ENCODE results near the gene DSG3. TPM values are rescaled to one million over a fixed set of nuclear protein-coding genes. Genes with fewer than 3 reads are reported as not detected.

The DSG3 gene
- total and polyA plus RNA-seq, 12 donors: 0.04 to 0.17 (median 0.08) TPM; not detected in 9

- Histone ChIP-seq H3K27me3 (peaks cover 4% of the 10 kb centered on the region), H3K36me3 (replicated peaks in 1 of 2) (no peaks in the 10 kb centered on the region), H3K9me3 (replicated peaks in 1 of 3) (no peaks in the 10 kb centered on the region), H3K27ac (no peak overlapping the region), H3K4me3 (no peak overlapping the region), H3K4me1 (replicated peaks in 1 of 2) (no peaks in the 10 kb centered on the region)
- TF ChIP-seq POLR2A (IDR thresholded peaks at IDR 0.05) (no peak), CTCF (IDR thresholded peaks at IDR 0.05) (no peak)
- WGBS, 4 donors: 57 to 70% (median 61%) methylated on average over 2 of the region's 2 CpGs
- intact Hi-C loops (cut with DNase I): no loop called here
- no peak for DNase-seq
Observed at GRCh38 chr18:31444142-31444541, 3.4 kb upstream of the DSG3 start.

- intact Hi-C loops (cut with DNase I): no loop called here
- H3K27ac ChIP-seq: no peak overlapping the region
- peaks cover 4% of the 10 kb centered on the region for H3K27me3 ChIP-seq
- no peak overlapping the region for H3K4me3 ChIP-seq
- H3K9me3 ChIP-seq (replicated peaks in 1 of 3): no peaks in the 10 kb centered on the region
- no peaks in the 10 kb centered on the region for H3K36me3 ChIP-seq (replicated peaks in 1 of 2)
- TF ChIP-seq POLR2A (IDR thresholded peaks at IDR 0.05) (no peak), CTCF (IDR thresholded peaks at IDR 0.05) (no peak)
- H3K4me1 ChIP-seq (replicated peaks in 1 of 2): no peaks in the 10 kb centered on the region
- no peak for DNase-seq
Observed at GRCh38 chr18:31445908-31446307, 1.6 kb upstream of the DSG3 start.

- Histone ChIP-seq H3K4me1 (replicated peaks in 1 of 2) (no peaks in the 10 kb centered on the region), H3K27ac (no peak overlapping the region), H3K36me3 (replicated peaks in 1 of 2) (no peaks in the 10 kb centered on the region), H3K27me3 (peaks cover 4% of the 10 kb centered on the region), H3K4me3 (no peak overlapping the region), H3K9me3 (replicated peaks in 1 of 3) (no peaks in the 10 kb centered on the region)
- no peak for DNase-seq
- intact Hi-C loops (cut with DNase I): no loop called here
- no peak for TF ChIP-seq CTCF (IDR thresholded peaks at IDR 0.05)
- no peak for TF ChIP-seq POLR2A (IDR thresholded peaks at IDR 0.05)
- WGBS, 4 donors: 69 to 74% (median 73%) methylated on average over 3 of the region's 3 CpGs
Observed at GRCh38 chr18:31446854-31447253, 687 bp upstream of the DSG3 start.

GRCh38 chr18:31450409-31450808 is 2.9 kb downstream of the DSG3 start:
- H3K4me1 ChIP-seq (replicated peaks in 1 of 2): no peaks in the 10 kb centered on the region
- intact Hi-C loops (cut with DNase I): no loop called here
- H3K4me3 ChIP-seq: no peak overlapping the region
- H3K9me3 ChIP-seq (replicated peaks in 1 of 3): no peaks in the 10 kb centered on the region
- no peak overlapping the region for H3K27ac ChIP-seq
- TF ChIP-seq POLR2A (IDR thresholded peaks at IDR 0.05) (no peak), CTCF (IDR thresholded peaks at IDR 0.05) (no peak)
- H3K27me3 ChIP-seq: no peaks in the 10 kb centered on the region
- DNase-seq: no peak
- no peaks in the 10 kb centered on the region for H3K36me3 ChIP-seq (replicated peaks in 1 of 2)

Measured in adrenal gland (tissue), 12 donors.